ENCODE measurements around the gene TPSG1. TPM values are rescaled to one million over a fixed set of nuclear protein-coding genes. Genes with fewer than 3 reads are reported as not detected.

The TPSG1 gene
- total RNA-seq, 1 donor from 2014 or later, result 2.3 TPM

DNA sequence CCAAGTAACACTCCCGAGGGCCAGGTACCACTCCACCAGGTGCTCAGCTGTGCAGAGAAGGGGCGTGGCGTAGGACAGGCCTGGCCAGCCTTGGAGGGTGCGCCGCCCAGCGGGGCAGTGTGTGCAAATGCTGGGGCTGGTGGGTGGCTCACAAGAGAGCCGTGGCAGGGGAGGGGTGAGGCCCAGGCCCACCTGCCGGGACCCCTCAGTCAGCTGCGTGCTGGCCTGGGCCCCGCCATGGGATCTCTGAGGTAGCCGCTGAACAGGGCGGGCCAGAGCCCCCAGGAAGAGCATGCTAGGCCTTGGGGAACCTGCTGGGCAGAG lies 8.8 kb downstream of the TPSG1 start:
- intact Hi-C loops (cut with DNase I), result no loop called here
- no peak for ATAC-seq
- H3K9me3 ChIP-seq, result no peaks in the 10 kb centered on the region
- no peak overlapping the region for H3K4me3 ChIP-seq
- no peaks in the 10 kb centered on the region for H3K4me1 ChIP-seq
- H3K36me3 ChIP-seq, result no peaks in the 10 kb centered on the region
- no peak overlapping the region for H3K27ac ChIP-seq
- no peaks in the 10 kb centered on the region for H3K27me3 ChIP-seq
- TF ChIP-seq, protein P1, sequence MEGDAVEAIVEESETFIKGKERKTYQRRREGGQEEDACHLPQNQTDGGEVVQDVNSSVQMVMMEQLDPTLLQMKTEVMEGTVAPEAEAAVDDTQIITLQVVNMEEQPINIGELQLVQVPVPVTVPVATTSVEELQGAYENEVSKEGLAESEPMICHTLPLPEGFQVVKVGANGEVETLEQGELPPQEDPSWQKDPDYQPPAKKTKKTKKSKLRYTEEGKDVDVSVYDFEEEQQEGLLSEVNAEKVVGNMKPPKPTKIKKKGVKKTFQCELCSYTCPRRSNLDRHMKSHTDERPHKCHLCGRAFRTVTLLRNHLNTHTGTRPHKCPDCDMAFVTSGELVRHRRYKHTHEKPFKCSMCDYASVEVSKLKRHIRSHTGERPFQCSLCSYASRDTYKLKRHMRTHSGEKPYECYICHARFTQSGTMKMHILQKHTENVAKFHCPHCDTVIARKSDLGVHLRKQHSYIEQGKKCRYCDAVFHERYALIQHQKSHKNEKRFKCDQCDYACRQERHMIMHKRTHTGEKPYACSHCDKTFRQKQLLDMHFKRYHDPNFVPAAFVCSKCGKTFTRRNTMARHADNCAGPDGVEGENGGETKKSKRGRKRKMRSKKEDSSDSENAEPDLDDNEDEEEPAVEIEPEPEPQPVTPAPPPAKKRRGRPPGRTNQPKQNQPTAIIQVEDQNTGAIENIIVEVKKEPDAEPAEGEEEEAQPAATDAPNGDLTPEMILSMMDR (IDR thresholded peaks at IDR 0.05), result no peak
- no peak for DNase-seq

DNA sequence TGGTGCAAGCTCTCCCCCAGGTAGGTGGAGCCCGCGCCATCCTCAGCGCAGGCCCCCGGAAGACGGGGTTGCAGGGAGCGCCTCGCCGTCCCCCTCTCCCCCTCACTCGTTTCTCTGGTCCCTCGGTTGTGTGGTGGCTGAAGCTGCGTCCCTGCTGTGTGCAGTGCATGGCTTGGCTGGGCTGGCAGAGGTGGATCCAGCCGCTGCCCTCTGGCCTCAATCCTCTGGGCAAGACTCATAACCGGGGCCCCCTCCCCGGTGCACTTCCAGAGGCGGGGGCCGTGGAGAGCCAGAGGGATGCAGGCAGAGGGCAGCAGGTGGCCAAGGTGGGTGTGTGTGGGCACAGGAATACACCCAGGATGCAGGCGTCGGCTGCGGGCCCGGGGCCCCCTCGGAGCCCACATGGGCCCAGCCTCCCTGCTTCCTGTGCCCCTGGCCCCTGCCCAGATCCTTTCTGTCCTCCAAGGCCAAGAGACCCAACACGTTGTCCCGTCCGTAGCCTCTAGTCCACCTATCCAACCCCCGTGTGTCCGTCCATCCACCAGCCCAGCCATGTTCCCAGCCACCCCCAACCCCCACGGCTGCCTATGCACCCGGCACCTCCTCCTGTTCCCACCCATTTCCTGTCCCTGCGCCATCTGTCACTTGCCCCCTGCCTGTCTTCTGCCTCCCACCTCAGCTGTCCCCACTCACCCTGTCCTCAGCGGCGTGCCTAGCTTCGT lies 9.3 kb downstream of the TPSG1 start:
- Histone ChIP-seq H3K36me3 (no peaks in the 10 kb centered on the region), H3K27ac (no peak overlapping the region), H3K9me3 (no peaks in the 10 kb centered on the region), H3K27me3 (no peaks in the 10 kb centered on the region), H3K4me1 (no peaks in the 10 kb centered on the region), H3K4me3 (no peak overlapping the region)
- TF ChIP-seq, protein P1 (IDR thresholded peaks at IDR 0.05), result no peak
- no peak for DNase-seq
- no peak for ATAC-seq
- intact Hi-C loops (cut with DNase I), result no loop called here

DNA sequence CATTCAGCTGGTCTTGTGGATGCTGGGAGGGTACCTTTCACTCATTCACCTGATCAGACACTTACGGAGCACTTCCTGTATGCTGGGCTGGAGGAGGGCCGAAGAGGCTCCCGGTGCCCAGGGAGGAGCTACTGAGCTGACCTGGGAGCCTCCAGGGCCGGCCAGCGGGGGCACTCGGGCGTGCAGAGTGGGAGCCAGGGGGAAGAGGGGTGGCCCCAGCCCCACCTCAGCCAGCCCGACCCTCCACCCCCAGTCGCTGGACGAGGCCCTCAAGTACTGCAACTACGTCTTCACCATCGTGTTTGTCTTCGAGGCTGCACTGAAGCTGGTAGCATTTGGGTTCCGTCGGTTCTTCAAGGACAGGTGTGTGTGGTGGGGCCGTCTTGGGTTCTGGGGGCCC lies 10.3 kb downstream of the TPSG1 start:
- no peaks in the 10 kb centered on the region for H3K27me3 ChIP-seq
- H3K9me3 ChIP-seq, result no peaks in the 10 kb centered on the region
- DNase-seq (no peak), ATAC-seq (no peak)
- H3K36me3 ChIP-seq, result no peaks in the 10 kb centered on the region
- H3K4me1 ChIP-seq, result no peaks in the 10 kb centered on the region
- intact Hi-C loops (cut with DNase I), result no loop called here
- no peak overlapping the region for H3K4me3 ChIP-seq
- TF ChIP-seq, protein P1 (IDR thresholded peaks at IDR 0.05), result no peak
- no peak overlapping the region for H3K27ac ChIP-seq

DNA sequence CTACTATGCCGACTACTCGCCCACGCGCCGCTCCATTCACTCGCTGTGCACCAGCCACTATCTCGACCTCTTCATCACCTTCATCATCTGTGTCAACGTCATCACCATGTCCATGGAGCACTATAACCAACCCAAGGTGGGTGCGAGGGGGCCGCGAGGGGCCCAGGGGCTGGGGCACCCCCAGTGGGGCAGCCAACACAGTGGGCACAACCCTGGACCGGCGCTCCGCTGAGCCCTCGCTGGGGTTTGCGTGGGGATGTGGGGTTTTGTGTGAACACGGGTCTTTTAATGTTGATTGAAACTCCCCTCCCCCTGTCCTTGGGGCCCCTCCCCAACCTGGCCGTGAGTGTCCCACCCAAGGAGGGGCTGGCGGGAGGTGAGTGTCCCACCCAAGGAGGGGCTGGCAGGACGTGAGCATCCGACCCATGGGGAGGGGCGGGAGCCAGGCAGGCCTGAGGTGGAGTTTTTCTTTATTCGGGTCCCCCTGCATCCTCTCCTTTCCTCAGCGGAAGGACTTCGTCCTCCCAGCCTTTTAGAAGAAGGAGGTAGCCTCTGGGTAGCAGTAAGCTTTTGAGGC lies 11.2 kb downstream of the TPSG1 start:
- H3K4me3 ChIP-seq, result no peak overlapping the region

DNA sequence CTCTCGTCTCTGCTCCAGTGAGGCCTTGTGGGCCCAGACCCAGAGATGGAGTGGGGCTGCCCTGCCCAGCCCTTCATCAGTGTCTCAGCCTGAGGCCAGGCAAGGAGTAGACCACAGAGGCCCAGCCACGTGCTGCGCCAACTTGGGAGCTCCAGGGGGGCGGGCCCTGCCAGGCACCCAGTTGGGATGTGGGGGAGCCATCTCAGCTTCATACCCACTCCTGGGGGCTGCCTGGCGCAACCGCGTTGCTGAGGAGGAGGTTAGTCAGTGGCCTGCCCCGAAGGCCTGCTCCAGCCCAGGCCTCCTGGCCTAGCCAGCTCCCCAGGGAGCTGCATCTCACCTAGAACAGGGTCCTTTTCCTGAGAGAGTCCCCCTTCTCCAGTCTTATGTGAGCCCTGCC lies 11.8 kb downstream of the TPSG1 start:
- intact Hi-C loops (cut with DNase I), result no loop called here
- Histone ChIP-seq H3K4me1 (no peaks in the 10 kb centered on the region), H3K9me3 (no peaks in the 10 kb centered on the region), H3K4me3 (no peak overlapping the region), H3K27ac (no peak overlapping the region), H3K27me3 (no peaks in the 10 kb centered on the region), H3K36me3 (no peaks in the 10 kb centered on the region)
- ATAC-seq (no peak), DNase-seq (no peak)
- TF ChIP-seq, protein P1 (IDR thresholded peaks at IDR 0.05), result no peak

More for the DNA sequence above, 11.2 kb downstream of the TPSG1 start:
- Histone ChIP-seq H3K36me3 (no peaks in the 10 kb centered on the region), H3K27ac (no peak overlapping the region), H3K9me3 (no peaks in the 10 kb centered on the region), H3K4me1 (no peaks in the 10 kb centered on the region), H3K27me3 (no peaks in the 10 kb centered on the region)
- ATAC-seq, result no peak
- TF ChIP-seq, protein P1 (IDR thresholded peaks at IDR 0.05), result no peak
- intact Hi-C loops (cut with DNase I), result no loop called here
- no peak for DNase-seq

Data from upper lobe of right lung (tissue), 1 donor.